K562 (cell line): Measurements from ENCODE around the gene GINS3. TPM values are rescaled to one million over a fixed set of nuclear protein-coding genes. Genes with fewer than 3 reads are reported as not detected.

Source experiments
- BRD9 ChIP-seq: fragments of 450-650 bp; IDR thresholded peaks from 2 replicates; pipeline ENCODE4 v1.6.1; 2018; ENCODE audit warnings: low read depth; ENCODE audit not compliant: partially characterized antibody
- CAMTA2 ChIP-seq: fragments of 250-450 bp; sonication (Bioruptor Pico); conservative IDR thresholded peaks from 2 replicates; pipeline ENCODE4 v1.5.1; 2022
- CBFA2T3 ChIP-seq: fragments of 450-650 bp; IDR thresholded peaks from 2 replicates; pipeline ENCODE4 v1.6.1; 2017
- CREM ChIP-seq: IDR thresholded peaks from 2 replicates; pipeline ENCODE4 v1.6.1; 2014; ENCODE audit warnings: antibody characterized with exemption, low read depth
- CSDE1 ChIP-seq, 2 experiments: fragments of 450-650 bp; IDR thresholded peaks; 2 replicates each; pipeline ENCODE4 v1.6.1; 2016; ENCODE audit warnings: mild to moderate bottlenecking in 1 of 2
- DACH1 ChIP-seq: fragments of 450-650 bp; IDR thresholded peaks from 2 replicates; pipeline ENCODE4 v1.6.1; 2018; ENCODE audit not compliant: partially characterized antibody
- FOSL1 ChIP-seq: fragments of 200-800 bp; sonication (Bioruptor generic); conservative IDR thresholded peaks from 2 replicates; pipeline ENCODE4 v1.6.1; 2016; ENCODE audit warnings: missing genetic modification characterization, missing compliant biosample characterization
- FOXA3 ChIP-seq, 2 experiments: fragments of 450-650 bp in 1 of 2; sonication (generic) in 1 of 2; formaldehyde crosslinking; IDR thresholded peaks in 1 of 2; conservative IDR thresholded peaks in 1 of 2; 2 replicates each; pipeline versions ENCODE4 v1.4.0 to v1.8.0; 2020 to 2022; ENCODE audit warnings: mild to moderate bottlenecking in 2 of 2, missing genetic modification reagents in 1 of 2
- JUND ChIP-seq, 2 experiments: IDR thresholded peaks; 2 replicates in 1 of 2; 3 replicates in 1 of 2; pipeline ENCODE4 v1.6.1; 2011; ENCODE audit warnings: borderline replicate concordance in 2 of 2, low read depth in 2 of 2, low read length in 2 of 2, improper control_type of control experiment in 1 of 2, missing biosample characterization in 1 of 2, missing genetic modification characterization in 1 of 2, missing genetic modification reagents in 1 of 2
- L3MBTL2 ChIP-seq: fragments of 450-650 bp; IDR thresholded peaks from 2 replicates; pipeline ENCODE4 v1.6.1; 2016; ENCODE audit warnings: mild to moderate bottlenecking, moderate library complexity
- MBD2 ChIP-seq: sonication (generic); IDR thresholded peaks from 2 replicates; pipeline ENCODE4 v1.6.1; 2016; ENCODE audit warnings: low read depth, borderline replicate concordance
- MECOM ChIP-seq: fragments of 250-450 bp; sonication (Bioruptor Pico); IDR thresholded peaks from 2 replicates; pipeline ENCODE4 v1.8.0; 2022; ENCODE audit warnings: inconsistent platforms
- MTA3 ChIP-seq: fragments of 450-650 bp; formaldehyde crosslinking; IDR thresholded peaks from 2 replicates; pipeline ENCODE4 v1.6.1; 2017; ENCODE audit warnings: mild to moderate bottlenecking, borderline replicate concordance
- MTF1 ChIP-seq: fragments of 250-450 bp; sonication (Bioruptor Pico); IDR thresholded peaks from 2 replicates; pipeline ENCODE4 v1.9.0; 2021; ENCODE audit warnings: moderate library complexity, mild to moderate bottlenecking, inconsistent platforms, borderline replicate concordance
- NFE2L1 ChIP-seq: fragments of 450-650 bp; IDR thresholded peaks from 2 replicates; pipeline ENCODE4 v1.6.1; 2016; ENCODE audit warnings: missing genetic modification characterization, low read depth, mild to moderate bottlenecking, missing compliant biosample characterization, moderate library complexity, borderline replicate concordance
- NR2F6 ChIP-seq: fragments of 450-650 bp; formaldehyde crosslinking; IDR thresholded peaks from 2 replicates; pipeline ENCODE4 v1.4.0; 2020; ENCODE audit warnings: mild to moderate bottlenecking
- RAD21 ChIP-seq, 2 experiments: fragments of 250-450 bp in 1 of 2; fragments of 450-650 bp in 1 of 2; sonication (Bioruptor Pico) in 1 of 2; formaldehyde crosslinking in 1 of 2; IDR thresholded peaks in 1 of 2; conservative IDR thresholded peaks in 1 of 2; 2 replicates each; pipeline versions ENCODE4 v1.4.0 to v1.8.0; 2020 to 2022; ENCODE audit warnings: mild to moderate bottlenecking in 2 of 2, moderate library complexity in 1 of 2
- RBM17 ChIP-seq: fragments of 200-400 bp; formaldehyde crosslinking; IDR thresholded peaks from 2 replicates; pipeline ENCODE4 v1.6.1; 2017; ENCODE audit warnings: low read depth, mild to moderate bottlenecking, low read length, borderline replicate concordance
- RERE ChIP-seq: sonication (generic); formaldehyde crosslinking; IDR thresholded peaks from 2 replicates; pipeline ENCODE4 v1.8.0; 2023; ENCODE audit warnings: missing genetic modification reagents, mild to moderate bottlenecking, borderline replicate concordance
- TBP ChIP-seq: optimal IDR thresholded peaks from 2 replicates; pipeline ENCODE3; 2011; ENCODE audit warnings: low read depth, low read length, improper control_type of control experiment
- TCF7 ChIP-seq: sonication (generic); IDR thresholded peaks from 2 replicates; pipeline ENCODE4 v1.6.1; 2016; ENCODE audit warnings: antibody characterized with exemption, borderline replicate concordance
- THAP7 ChIP-seq: fragments of 250-450 bp; sonication (Bioruptor Pico); IDR thresholded peaks from 2 replicates; pipeline ENCODE4 v1.5.0; 2021
- polyA plus RNA-seq, 8 experiments: library from polyadenylated mRNA; depleted of rRNA in 4 of 8; stranded (reverse) in 5 of 8; unstranded in 3 of 8; fragments of >200 nt; fragmentation: Nextera tagmentation in 2 of 8; fragmentation: Illumina TruSeq in 1 of 8; extraction: Ambion mirVana in 2 of 8; extraction: Trizol in 1 of 8; gene quantifications; 2 replicates each; pipeline versions ENCODE4 v1.2.1 to v1.2.3, GENCODE V29; 2011 to 2014; ENCODE audit warnings: inconsistent platforms in 1 of 8, missing spikeins in 1 of 8
- total RNA-seq, 7 experiments: library from RNA; depleted of rRNA in 6 of 7; stranded (reverse); fragments of >200 nt in 6 of 7; fragmentation: Illumina TruSeq in 2 of 7; extraction: Trizol in 2 of 7; gene quantifications; 2 replicates each; pipeline versions ENCODE4 v1.2.1 to v1.2.3, GENCODE V29; 2011 to 2021; ENCODE audit warnings: low replicate concordance in 1 of 7

The GINS3 gene
- total and polyA plus RNA-seq, 9 of the 15 experiments (the other 6 are each of a cell fraction or from before 2014, with no cell fraction given): 17.8 to 31.9 (median 25.4) TPM

GRCh38 chr16:58345574-58346354, 46.5 kb upstream of the GINS3 start (continued):
- TF ChIP-seq NR2F6 (no peak), NFE2L1 (tag) (no peak), TBP (no peak), TCF7 (no peak), RBM17 (no peak), CREM (no peak), CSDE1 (IDR thresholded peaks at IDR 0.05) (no peak), FOXA3 (CRISPR knock-in tag; conservative IDR thresholded peaks at IDR 0.05 in 1 of 2, IDR thresholded peaks at IDR 0.05 in 1 of 2) (no peak), L3MBTL2 (peak; percentile 51; the same call in 1 of the 2 replicates), FOSL1 (tag) (no peak), DACH1 (peak; percentile 54), THAP7 (CRISPR knock-in tag) (no peak), MTF1 (CRISPR knock-in tag) (no peak), MBD2 (no peak), MTA3 (no peak), CAMTA2 (CRISPR knock-in tag) (no peak), BRD9 (no peak), JUND (IDR thresholded peaks at IDR 0.05; ENCODE audit: borderline replicate concordance, low read depth, low read length) (no peak), JUND (tag; IDR thresholded peaks at IDR 0.05; ENCODE audit: borderline replicate concordance, low read depth, low read length) (no peak), MECOM (CRISPR knock-in tag) (no peak), CBFA2T3 (peak; percentile 58), RERE (CRISPR knock-in tag) (no peak), RAD21 (CRISPR knock-in tag; conservative IDR thresholded peaks at IDR 0.05 in 1 of 2, IDR thresholded peaks at IDR 0.05 in 1 of 2) (peak; percentile 16 to 41; a peak in 3 of 4 replicates)
